GM11168 (cell line): ENCODE measurements around the gene ING1.
"Not testable (repeated sequence)": the region's sequence is repeated elsewhere in the genome, so short reads cannot be mapped to it uniquely, and the experiment has no call there.

Experiments used
- in situ Hi-C: fragments of 300-500 bp; cut with MboI; formaldehyde crosslinking; loops from one replicate; pipeline ENCODE4 v1.12.0; 2022; ENCODE audit warnings: low sequenced_read_pairs; ENCODE audit not compliant: unreplicated experiment

The ING1 gene

DNA sequence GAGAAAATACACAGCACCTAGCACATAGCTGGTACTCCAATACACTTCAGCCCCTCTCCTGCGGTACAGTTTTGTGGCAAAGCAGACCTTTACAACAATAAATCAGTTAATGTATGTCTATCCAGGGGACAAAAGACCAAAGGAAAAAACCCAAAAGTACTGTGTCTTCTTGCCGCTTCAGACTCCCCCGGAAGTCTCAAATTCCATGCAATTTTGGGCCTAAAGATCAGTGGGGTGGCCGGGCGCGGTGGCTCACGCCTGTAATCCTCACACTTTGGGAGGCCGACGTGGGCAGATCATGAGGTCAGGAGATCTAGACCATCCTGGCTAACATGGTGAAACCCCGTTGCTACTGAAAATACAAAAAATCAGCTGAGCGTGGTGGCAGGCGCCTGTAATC is 23.8 kb upstream of the ING1 start:
- in situ Hi-C loops, result no loop called here

DNA sequence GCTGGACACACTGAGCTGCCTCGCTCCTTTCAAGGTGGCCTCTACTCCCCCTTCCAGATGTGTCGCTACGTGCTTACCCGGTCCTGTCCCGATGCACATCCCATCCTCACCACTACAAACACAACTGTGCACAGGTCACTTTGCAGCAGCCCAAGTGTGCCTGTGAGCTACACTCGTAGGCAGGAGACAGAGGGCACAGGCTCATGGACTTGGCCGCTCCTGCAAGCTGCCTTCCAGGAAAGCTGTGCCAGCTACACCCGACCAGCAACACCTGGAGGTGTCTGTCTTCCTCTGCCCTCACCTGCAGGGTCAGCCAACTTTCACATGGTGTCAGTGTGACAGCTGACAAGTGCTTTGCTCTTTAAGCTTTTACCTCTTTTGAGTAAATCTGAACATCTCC is 23.0 kb upstream of the ING1 start:
- in situ Hi-C loops, result no loop called here

DNA sequence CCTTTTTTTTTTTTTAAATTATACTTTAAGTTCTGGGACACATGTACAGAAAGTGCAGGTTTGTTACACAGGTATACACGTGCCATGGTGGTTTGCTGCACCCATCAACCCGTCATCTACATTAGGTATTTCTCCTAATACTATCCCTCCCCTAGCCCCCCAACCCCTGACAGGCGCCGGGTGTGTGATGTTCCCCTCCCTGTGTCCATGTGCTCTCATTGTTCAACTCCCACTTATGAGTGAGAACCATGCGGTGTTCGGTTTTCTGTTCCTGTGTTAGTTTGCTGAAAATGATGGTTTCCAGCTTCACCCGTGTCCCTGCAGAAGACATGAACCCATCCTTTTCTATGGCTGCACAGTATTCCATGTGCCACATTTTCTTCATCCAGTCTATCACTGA is 17.7 kb upstream of the ING1 start:
- in situ Hi-C loops, result not testable (repeated sequence)

DNA sequence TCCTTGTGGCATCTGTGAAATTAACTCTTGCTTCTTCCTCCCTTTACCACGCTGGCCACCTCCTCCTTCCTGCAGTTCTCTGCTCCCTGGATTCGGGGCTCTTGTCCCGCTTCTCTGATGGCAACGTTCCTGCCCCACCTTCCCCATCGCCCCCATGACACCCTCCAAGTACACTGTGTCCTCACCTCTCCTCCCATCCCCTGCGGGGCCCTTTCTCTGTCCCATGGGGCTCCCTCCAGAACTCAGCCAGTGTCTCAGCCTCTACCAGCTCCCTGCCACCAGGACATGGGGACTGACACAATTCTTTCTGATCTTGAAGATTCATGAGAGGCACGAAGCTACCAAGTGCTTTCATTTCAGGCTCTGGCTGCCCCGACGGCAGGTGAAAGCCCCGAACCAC is 16.7 kb upstream of the ING1 start:
- in situ Hi-C loops, result no loop called here

DNA sequence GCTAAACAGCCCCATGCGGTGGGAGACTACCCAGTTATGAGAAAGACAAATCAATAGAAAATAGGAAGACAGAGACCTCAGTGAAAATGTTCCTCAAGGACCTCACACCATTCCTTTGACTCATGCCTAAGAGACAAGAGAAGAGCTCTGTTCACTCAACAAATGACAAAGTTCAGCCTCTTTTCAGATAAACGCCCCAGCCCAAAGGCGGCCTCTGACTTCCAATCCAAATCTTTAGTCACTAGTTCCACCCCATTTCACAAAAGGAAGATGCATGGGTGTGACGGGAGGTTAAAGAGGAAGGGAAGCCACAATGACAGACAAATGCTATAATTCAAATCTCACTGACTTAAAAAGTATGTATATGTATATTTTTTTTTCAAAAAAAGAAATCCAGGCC is 15.7 kb upstream of the ING1 start:
- in situ Hi-C loops, result no loop called here

DNA sequence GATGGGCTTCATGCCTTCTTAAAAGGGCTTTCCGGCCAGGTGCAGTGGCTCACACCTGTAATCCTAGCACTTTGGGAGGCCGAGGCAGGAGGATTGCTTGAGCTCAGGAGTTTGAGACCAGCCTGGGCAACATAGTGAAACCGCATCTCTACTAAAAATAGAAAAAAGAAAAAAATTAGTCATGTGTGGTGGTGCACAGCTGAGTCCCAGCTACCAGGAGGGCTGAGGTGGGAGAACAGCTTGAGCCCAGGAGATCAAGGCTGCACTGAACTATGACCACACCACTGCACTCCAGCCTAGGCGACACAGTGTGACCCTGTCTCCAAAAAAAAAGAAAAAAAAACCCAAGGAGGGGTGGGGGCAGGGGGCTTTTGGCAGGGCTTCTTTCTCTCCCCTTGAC is 14.8 kb upstream of the ING1 start:
- in situ Hi-C loops, result no loop called here

DNA sequence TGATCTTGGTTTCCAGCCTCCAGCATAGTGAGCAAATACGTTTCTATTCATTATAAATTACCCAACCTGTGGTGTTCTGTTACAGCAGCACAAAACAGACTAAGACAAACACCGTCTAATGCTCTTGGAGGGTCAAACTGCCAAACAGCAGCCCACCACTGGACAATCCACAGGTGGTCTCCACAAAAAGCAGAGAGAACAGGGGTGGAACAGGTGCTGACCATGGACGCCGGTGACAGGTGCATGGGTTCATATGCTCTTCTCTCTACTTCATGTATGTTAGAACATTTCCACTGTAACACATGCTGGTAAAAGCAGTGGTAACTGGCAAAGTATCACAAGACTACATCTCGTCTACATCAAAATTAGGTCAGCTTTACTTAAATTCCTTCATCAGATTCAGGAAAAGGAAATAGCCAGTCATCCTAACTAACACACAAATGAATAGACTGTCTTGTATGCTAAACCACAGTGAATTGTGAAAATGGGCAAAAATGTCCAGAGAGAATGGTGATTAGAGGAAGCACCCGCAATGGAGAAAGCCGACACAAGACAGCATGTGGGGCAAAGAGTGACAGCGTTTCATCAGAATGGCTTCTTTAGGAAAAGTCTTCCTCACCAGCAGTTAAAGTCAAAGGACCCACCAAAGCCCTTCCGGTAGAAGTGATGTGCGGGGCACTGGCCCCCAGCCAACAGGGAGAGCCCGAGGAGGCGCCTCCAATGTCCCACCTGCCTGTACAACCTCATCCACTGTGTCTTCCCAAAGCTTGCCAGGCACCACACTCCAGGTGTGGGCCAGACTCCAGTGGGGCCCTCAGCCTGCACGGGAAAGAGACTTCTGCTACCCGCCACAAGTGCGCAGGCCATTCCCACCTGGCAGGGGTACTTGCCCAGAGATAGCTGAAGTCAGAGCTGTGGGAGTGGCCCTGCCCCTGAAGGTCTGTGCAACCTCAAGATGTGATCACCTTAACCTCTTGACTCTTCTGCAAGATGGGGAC is 14.1 kb upstream of the ING1 start:
- in situ Hi-C loops, result no loop called here

DNA sequence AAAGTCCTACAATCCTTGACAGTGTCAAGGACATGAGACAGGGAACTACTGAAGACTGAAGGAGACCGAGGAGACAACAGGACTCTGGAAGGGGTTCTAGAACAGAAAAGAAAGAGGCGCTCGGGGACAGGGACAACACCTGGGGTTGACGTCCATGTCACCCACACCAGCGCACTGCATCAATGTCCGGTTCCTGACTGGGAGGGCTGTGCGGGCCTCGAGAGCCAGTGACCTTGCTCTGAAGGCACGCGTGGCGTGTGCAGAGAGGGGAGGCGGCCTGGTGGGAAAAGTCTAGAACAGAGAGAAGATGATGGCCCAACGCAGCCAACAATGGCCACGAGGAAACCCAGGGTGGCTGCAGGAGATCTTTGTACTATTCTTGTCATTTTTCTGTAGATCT is 13.3 kb upstream of the ING1 start:
- in situ Hi-C loops, result no loop called here

DNA sequence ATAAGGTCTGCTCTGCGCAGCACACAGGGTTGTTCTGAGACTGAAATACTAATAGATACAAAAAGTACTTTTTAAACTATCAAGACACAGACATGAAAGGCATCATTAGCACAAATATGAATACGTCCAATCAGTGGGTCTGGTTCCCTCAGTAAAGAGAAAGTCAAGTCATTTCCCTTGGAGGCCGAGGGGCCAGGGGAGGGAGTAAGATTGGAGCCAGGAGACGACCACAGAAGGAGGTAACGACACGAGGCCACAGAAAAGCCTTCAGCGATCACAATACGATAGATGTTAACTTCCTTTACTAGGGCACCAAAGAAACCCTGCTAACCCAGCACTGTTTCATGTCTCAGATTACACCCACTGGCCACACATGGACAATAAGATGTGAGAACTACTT is 12.9 kb upstream of the ING1 start:
- in situ Hi-C loops, result no loop called here

DNA sequence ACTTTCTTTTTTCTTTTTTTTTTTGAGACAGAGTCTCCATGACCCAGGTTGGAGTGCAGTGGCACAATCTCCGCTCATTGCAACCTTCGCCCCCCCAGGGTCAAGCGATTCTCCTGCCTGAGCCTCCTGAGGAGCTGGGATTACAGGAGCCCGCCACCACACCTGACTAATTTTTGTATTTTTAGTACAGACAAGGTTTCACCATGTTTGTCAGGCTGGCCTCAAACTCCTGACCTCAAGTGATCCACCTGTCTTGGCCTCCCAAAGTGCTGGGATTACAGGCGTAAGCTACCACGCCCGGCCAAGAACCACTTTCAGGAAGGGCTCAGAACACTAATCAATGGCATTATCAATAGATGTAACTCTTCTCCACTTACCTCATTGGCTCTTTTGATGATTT is 12.4 kb upstream of the ING1 start:
- in situ Hi-C loops, result not testable (repeated sequence)

DNA sequence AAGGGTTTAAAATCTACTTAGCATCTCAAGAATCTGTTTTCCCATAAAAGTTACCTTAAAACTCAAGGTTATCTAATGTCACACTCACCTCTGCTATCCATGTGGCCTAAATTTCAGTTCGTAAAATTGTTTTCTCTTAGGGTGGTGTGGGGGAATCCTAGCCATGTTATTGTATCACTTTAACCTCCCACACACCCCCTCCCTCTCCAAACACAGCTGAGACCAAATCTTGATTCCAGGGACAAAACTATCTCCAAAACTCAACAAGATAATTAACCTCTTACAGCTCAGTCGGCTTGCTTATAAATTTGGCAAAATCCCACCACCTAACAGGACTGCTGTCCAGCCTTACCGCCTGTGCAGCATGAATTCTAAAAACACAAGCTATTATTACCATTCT is 11.4 kb upstream of the ING1 start:
- in situ Hi-C loops, result no loop called here

DNA sequence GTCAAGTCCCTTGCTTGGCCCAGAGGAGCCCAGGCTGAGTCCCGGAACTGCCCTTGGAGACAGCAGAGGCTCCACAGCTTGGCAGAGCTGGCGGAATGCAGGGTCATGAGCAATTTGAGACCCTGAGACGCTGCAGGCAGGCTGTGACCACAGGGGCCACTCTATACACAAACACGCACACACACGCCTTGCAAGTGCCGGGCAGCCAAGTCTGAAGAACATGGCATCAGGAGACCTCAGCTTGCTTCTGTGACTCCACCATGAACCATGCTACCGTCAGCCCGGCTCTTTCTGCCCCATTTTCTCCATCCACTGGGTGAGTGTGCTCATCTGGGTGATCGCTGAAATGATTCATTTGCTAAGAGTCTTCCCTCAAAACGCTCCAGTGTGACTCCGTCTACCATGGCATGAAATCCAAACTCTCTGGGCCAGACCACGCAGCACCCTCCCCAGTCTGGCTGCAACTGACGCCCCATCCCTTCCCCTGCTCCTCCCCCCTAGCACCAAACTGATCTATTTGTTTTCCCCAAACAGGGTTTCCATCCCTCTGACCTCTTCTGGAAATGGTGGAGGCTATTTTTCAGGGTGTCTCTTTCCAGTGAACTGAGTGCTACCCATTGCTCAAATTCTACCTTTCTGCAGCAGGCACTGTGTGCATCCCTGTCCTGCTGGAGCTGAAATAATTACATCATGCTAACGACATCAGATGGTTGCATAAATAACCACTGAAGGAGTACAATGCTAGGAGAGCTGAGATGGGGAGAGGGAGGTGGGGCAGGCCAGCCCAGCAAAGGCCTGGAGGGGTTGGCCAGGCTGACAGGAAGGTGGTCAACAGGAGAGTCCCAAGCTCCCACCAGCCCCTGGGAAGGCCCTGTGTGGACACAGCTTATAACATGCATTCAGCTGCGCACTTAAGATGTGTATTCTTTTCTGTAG is 10.6 kb upstream of the ING1 start:
- in situ Hi-C loops, result no loop called here

DNA sequence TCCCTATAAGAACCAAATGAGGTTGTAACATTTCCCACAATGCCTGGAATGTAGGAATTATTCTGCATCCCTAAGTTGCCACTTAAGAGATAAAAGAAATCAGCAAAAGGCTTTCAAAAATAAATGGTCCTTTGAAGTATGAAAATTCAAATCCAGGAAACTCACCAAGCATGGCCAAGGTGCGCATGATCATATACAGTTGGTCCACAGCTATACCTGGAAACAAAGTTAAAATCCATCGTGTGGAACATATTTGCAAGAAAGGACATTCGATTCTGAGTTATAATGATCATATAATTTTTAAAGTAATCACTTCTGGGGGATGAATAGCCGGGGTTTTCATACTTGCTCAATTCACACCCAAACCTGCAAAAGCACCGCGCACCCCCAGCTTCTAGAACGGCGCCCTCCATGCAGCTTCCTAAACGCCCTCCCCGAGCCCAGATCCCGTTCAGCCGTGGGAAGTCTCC is 8.1 kb upstream of the ING1 start:
- in situ Hi-C loops, result no loop called here

DNA sequence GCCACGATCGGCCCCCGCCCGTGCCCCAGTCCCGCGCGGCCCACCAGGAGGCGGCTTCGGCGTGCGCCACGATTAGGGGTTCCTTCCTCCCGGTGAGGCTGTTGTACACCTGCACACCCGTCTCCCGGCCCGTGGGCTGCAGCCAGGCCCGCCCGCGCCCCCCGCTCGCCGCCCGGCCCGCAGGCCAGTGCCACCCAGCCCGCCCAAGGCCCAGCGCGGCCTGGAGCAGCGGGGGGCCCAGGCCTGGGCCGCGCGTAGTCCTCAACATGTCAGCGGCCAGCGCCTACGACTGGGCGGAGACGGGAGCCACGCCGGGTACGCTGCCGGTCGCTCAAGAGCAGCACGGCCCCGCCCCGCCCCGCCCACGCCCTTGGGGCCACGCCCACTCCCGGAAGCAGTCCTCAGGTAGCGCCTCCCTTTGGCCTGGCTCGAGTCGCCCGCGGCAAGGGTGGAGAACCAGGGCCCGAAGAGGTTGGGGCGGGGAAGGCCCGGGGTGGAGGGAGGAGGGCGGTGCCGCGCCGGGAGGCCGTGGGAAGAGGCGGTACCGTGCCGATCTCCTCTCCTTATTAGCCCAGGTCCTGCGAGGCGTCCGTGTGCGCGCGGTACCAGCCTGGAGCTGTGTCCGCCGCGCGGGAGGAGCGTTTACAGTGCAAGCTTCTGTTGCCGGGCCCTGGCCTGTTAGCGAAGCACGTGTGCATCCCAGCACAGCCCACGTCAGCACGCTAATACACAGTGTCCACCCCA is 7.5 kb upstream of the ING1 start, which contains the start of gene CARS2:
Gene CARS2, minus strand, starts transcription at position 291 of the 744 bp plus-strand sequence. Its CDS starts 23 bp downstream, at position 268.
- in situ Hi-C loops, result no loop called here

DNA sequence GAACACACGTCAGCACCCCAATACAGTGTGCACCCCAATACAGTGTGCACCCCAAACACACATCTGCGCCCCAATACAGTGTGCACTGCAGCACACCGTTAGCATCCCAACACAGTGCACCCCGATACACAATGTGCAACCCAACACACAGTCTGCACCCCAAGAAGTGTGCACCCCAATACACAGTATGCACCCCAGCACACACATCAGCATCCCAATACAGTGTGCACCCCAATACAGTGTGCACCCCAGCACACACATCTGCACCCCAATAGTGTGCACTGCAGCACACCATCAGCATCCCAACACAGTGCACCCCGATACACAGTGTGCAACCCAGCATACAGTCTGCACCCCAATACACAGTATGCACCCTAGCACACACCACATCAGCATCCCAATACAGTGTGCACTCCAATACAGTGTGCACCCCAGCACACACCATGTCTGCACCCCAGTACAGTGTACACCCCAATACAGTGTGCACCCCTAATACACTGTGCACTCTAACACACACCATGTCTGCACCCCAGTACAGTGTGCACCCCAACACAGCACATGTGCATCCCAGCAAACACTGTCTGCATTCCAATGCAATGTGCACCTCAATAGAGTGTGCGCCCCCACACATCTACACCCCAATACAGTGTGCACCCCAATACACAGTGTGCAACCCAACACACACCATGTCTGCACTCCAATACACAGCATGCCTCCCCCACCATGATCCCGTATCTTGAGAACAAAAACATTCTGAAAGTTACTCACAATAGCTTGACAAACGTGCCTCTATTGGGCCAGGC is 6.7 kb upstream of the ING1 start:
- in situ Hi-C loops, result no loop called here

DNA sequence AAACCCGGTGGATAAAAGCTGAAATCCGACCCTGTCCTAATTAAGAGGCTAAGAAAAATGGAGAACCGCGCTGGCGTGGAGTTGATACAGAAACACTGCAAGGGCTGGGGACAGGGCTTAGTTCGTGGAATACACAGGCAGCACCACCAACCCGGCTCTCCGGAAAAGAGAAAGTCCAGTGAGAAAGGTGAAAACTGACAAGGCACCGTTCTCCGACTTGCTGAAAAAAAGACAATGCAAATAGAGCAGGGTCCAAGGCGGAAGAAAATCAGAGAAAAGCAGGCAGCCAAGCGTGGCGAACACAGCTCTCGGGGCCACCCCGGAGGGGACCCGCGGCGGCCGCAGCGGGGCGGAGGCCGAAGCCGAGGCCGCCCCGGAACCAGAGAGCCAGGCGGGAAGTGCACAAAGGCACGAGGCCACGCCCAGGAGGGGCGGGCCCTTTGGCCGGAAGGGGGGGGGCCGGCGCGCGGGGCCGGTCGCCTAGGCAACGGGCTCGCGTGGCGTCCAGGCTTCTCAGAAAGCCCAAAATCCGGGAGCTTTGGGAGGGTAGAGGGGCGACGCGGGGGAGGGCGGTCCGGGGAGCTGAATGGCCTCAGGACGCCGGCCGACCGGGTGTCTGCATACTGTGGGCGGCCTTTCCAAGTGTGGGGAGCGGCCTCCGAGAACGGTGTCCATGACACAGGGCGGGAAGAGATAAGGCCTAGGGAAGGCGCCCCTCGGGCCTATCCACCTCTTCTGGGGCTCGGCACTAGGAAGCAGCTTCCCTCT is 1.2 kb upstream of the ING1 start:
- in situ Hi-C loops, result no loop called here

DNA sequence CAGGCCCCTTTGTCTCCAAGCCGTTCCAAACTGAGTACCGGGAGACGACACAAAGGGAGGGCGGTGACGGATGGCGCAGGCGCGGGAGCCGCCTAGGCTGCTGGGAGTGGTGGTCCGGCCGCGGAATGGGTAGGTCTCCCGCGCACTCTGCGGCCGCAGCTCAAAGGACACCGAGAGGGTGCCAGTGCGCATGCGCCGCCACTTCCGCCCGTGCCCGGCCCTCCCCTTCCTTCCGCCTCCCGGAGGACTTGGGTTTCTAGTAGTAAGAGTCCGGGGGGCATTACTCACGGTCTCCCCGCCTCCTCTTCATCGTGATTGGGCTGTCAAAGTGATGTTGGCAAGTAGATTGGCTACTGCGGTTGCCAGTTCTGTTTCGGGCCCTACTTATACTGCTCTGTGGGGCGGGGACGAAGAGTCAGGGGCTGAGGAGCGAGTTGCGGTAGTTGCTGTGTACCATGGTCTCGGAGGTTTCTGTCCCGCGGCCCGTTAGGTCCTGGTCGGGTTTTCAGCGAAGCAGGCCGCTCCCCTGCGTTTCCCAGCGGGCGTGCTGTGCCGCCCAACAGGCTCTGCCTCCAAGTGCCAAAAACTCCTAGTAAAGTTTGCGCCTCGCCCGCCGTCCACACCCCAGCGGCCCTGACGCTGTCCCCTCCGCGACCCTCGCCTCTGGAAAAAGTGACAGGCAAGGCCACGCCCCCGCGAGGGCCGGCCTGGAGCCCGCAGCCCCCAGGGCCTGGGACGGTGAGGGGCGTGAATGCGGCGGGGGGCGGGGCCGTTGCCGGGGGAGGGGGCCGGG is 455 bp upstream of the ING1 start:
- in situ Hi-C loops, result no loop called here
